HepG2 (cell line): ENCODE measurements around the gene LIG4. TPM values are rescaled to one million over a fixed set of nuclear protein-coding genes. Genes with fewer than 3 reads are reported as not detected.

Experiments
- ATAC-seq: fragments of 200-7000 bp; cut with Tn5 transposase; 3 replicates; pipeline ENCODE4 v1.9.1; 2020; ENCODE audit warnings: mild to moderate bottlenecking, moderate library complexity
- BruUV-seq: library from RNA; stranded (reverse); fragments of 400-500 nt; replicated peaks from 2 replicates; lab custom pipeline; 2021; lab: Mats Ljungman, UMichigan
- CTCF ChIA-PET: fragments of 300-600 bp; formaldehyde crosslinking; extraction: SDS; loops from one replicate; lab custom pipeline; 2021; ENCODE audit warnings: low total read pairs, inconsistent platforms, low intra/inter-chr PET ratio; lab: Yijun Ruan, JAX
- POLR2A ChIA-PET: fragments of 350-600 bp; sonication (Branson Sonifier 250); formaldehyde crosslinking; loops from one replicate; lab custom pipeline; 2020; ENCODE audit warnings: antibody characterized with exemption, inconsistent platforms; lab: Yijun Ruan, JAX
- DNase-seq: peaks from one replicate; pipeline ENCODE4 v3.0.0-alpha.2; 2015; ENCODE audit warnings: low spot score
- FAIRE-seq: peaks from 3 replicates; lab custom pipeline; 2011; peaks lifted over from hg19 to GRCh38; lab: Jason Lieb, UNC
- H2AFZ ChIP-seq: one replicate; pipeline ENCODE4 v1.6.1; 2011; ENCODE audit warnings: low read length, inconsistent platforms
- H3K27ac ChIP-seq: fragments of 300-600 bp; 3 replicates; pipeline ENCODE4 v1.8.0; 2011; ENCODE audit warnings: mixed run types, mild to moderate bottlenecking, mixed read lengths, low read length, inconsistent platforms; ENCODE audit not compliant: insufficient read depth; ENCODE audit errors: extremely low read length
- H3K27me3 ChIP-seq, 2 experiments: fragments of 200-600 bp in 1 of 2; 2 replicates in 1 of 2; 3 replicates in 1 of 2; pipeline versions ENCODE4 v1.6.0 to v1.8.0; 2011; ENCODE audit warnings: low read length in 2 of 2, mild to moderate bottlenecking in 2 of 2, moderate library complexity in 2 of 2, inconsistent platforms in 1 of 2; ENCODE audit not compliant: insufficient read depth in 2 of 2, control insufficient read depth in 1 of 2
- H3K36me3 ChIP-seq, 2 experiments: fragments of 200-600 bp in 1 of 2; replicated peaks in 1 of 2; 2 replicates in 1 of 2; 3 replicates in 1 of 2; pipeline versions ENCODE4 v1.5.1 to v1.8.0; 2011; ENCODE audit warnings: low read length in 2 of 2, inconsistent platforms in 1 of 2; ENCODE audit not compliant: insufficient read depth in 2 of 2, control insufficient read depth in 1 of 2
- H3K4me1 ChIP-seq: 2 replicates; pipeline ENCODE4 v1.5.1; 2012; ENCODE audit warnings: low read length, inconsistent platforms; ENCODE audit not compliant: insufficient read depth
- H3K4me2 ChIP-seq: 2 replicates; pipeline ENCODE4 v1.6.0; 2011; ENCODE audit warnings: low read depth, low read length, inconsistent platforms
- H3K4me3 ChIP-seq, 3 experiments: fragments of 200-600 bp in 1 of 3; sonication (generic), shearing (Covaris generic) in 1 of 3; replicated peaks in 1 of 3; 2 replicates each; pipeline ENCODE4 v1.5.1; 2011 to 2016; ENCODE audit warnings: low read length in 3 of 3, inconsistent platforms in 2 of 3, low read depth in 2 of 3, mild to moderate bottlenecking in 2 of 3, control low read depth in 1 of 3, mixed read lengths in 1 of 3; ENCODE audit not compliant: insufficient read depth in 1 of 3
- H3K79me2 ChIP-seq: one replicate; pipeline ENCODE4 v1.6.1; 2011; ENCODE audit warnings: low read length, inconsistent platforms; ENCODE audit not compliant: insufficient read depth
- H3K9ac ChIP-seq: 2 replicates; pipeline ENCODE4 v1.6.0; 2011; ENCODE audit warnings: mild to moderate bottlenecking, low read depth, low read length, inconsistent platforms; ENCODE audit not compliant: insufficient read depth
- H3K9me3 ChIP-seq: 2 replicates; pipeline ENCODE4 v1.5.1; 2012; ENCODE audit warnings: mild to moderate bottlenecking, low read length
- H4K20me1 ChIP-seq: 2 replicates; pipeline ENCODE4 v1.6.0; 2011; ENCODE audit warnings: inconsistent platforms, mild to moderate bottlenecking, low read length, moderate library complexity; ENCODE audit not compliant: insufficient read depth
- ARNT2 ChIP-seq: sonication (generic); formaldehyde crosslinking; IDR thresholded peaks from 2 replicates; pipeline ENCODE4 v1.8.0; 2022; ENCODE audit warnings: mild to moderate bottlenecking, low read depth, missing genetic modification reagents, moderate library complexity
- KDM5B ChIP-seq: sonication (generic); formaldehyde crosslinking; IDR thresholded peaks from 2 replicates; pipeline ENCODE4 v1.4.0; 2020; ENCODE audit warnings: missing genetic modification reagents, mild to moderate bottlenecking, borderline replicate concordance
- MAFF ChIP-seq: IDR thresholded peaks from 2 replicates; pipeline ENCODE4 v1.6.1; 2011; ENCODE audit warnings: low read depth, low read length, improper control_type of control experiment
- MAFK ChIP-seq, 2 experiments: IDR thresholded peaks in 1 of 2; conservative IDR thresholded peaks in 1 of 2; 2 replicates each; pipeline ENCODE4 v1.6.1; 2011; ENCODE audit warnings: improper control_type of control experiment in 2 of 2, low read length in 2 of 2
- MAZ ChIP-seq, 2 experiments: sonication (generic) in 1 of 2; formaldehyde crosslinking in 1 of 2; IDR thresholded peaks; 2 replicates each; pipeline versions ENCODE4 v1.5.0 to v1.6.1; 2012 to 2020; ENCODE audit warnings: low read depth in 2 of 2, mild to moderate bottlenecking in 2 of 2, borderline replicate concordance in 1 of 2, improper control_type of control experiment in 1 of 2, low read length in 1 of 2, missing genetic modification reagents in 1 of 2, moderate library complexity in 1 of 2
- PHF5A ChIP-seq: IDR thresholded peaks from one replicate; pipeline ENCODE4 v1.6.1; 2018; ENCODE audit warnings: low read depth, missing genetic modification reagents; ENCODE audit not compliant: unreplicated experiment
- ZNF232 ChIP-seq: sonication (generic); formaldehyde crosslinking; IDR thresholded peaks from 2 replicates; pipeline ENCODE4 v1.4.0; 2020; ENCODE audit warnings: missing genetic modification reagents, borderline replicate concordance
- ZNF331 ChIP-seq: sonication (generic); formaldehyde crosslinking; IDR thresholded peaks from 2 replicates; pipeline ENCODE4 v1.4.0; 2020; ENCODE audit warnings: missing genetic modification reagents
- WGBS: methylation state at CpG from one replicate; pipeline ENCODE4 v1.1.6; 2017; ENCODE audit warnings: low lambda C conversion rate; 5-methylcytosine and 5-hydroxymethylcytosine counted together
- in situ Hi-C: cut with HindIII; loops from 2 replicates; pipeline ENCODE4 v1.10.0; 2017; ENCODE audit warnings: low pct_unique_long_range_greater_than_20kb; ENCODE audit not compliant: extremely low pct_ligation_motif_present
- intact Hi-C: fragments of 100-400 bp; cut with micrococcal nuclease; formaldehyde crosslinking; loops from one replicate; pipeline ENCODE4 v1.10.0; 2022; ENCODE audit not compliant: unreplicated experiment
- polyA plus RNA-seq, 8 experiments: library from polyadenylated mRNA; depleted of rRNA in 3 of 8; stranded (reverse) in 7 of 8; unstranded in 1 of 8; fragments of >200 nt; fragmentation: Illumina TruSeq in 4 of 8; extraction: Trizol in 4 of 8; gene quantifications; 2 replicates each; pipeline versions ENCODE4 v1.2.1 to v1.2.3, GENCODE V29; 2011 to 2016; ENCODE audit warnings: low read depth in 4 of 8, missing spikeins in 1 of 8, mixed read lengths in 1 of 8; ENCODE audit not compliant: insufficient read depth in 1 of 8
- total RNA-seq, 5 experiments: library from RNA; depleted of rRNA; stranded (reverse); fragments of >200 nt; fragmentation: Illumina TruSeq; extraction: Trizol; gene quantifications; 2 replicates each; pipeline ENCODE4 v1.2.3, GENCODE V29; 2016; ENCODE audit warnings: low read depth in 1 of 5

LIG4 gene
- total and polyA plus RNA-seq, 2 of the 13 experiments (the other 11 are each of a cell fraction or from before 2014, with no cell fraction given): 4.0 to 4.5 TPM

GRCh38 chr13:108188260-108188659 is 27.1 kb downstream of the LIG4 start:
- no peak for FAIRE-seq
- Histone ChIP-seq H3K4me1 (no peaks in the 10 kb centered on the region), H2AFZ (no peak overlapping the region), H3K4me3 (no peak overlapping the region), H3K27ac (no peak overlapping the region), H3K79me2 (no peaks in the 10 kb centered on the region), H4K20me1 (no peaks in the 10 kb centered on the region), H3K9me3 (no peaks in the 10 kb centered on the region)
- 3% methylated on average over 2 of the region's 2 CpGs for WGBS
- no TSS peak for BruUV-seq
- DNase-seq: no peak
- in situ Hi-C loops: no loop called here
- ATAC-seq: no peak
- POLR2A ChIA-PET: no interaction called here
- TF ChIP-seq MAFF (peak; percentile 53; the same call in 1 of the 2 replicates), MAFK (conservative IDR thresholded peaks at IDR 0.05 in 1 of 2, IDR thresholded peaks at IDR 0.05 in 1 of 2; ENCODE audit: low read length in 2 of 2) (peak; percentile 29 to 63; a peak in 3 of 4 replicates), ZNF331 (no peak)
- TF ChIP-seq, all 625 proteins: peak for 2
- Histone ChIP-seq H3K9ac (no peak overlapping the region), H3K4me2 (no peak overlapping the region), H3K36me3 (no peaks in the 10 kb centered on the region), H3K27me3 (no peaks in the 10 kb centered on the region)
- CTCF ChIA-PET: no interaction called here
- intact Hi-C loops: no loop called here

DNA sequence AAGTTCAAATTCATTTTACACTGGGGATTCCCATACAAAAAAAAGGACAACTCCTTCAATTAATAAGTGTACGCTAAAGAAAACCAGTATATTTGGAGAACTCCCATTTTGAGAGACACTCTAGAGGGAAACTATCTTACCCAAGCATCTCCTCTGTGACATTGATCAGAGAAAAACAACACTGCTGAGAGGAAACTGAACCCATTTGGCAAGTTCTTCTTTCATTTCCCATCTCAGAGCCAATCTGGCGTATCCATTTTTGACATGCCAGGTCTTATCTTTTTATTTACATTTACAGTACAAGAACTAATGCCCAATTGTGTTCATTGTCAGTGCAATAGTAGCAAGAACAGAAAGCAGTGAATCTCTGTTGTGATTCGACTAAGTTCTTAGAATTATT is 30.1 kb downstream of the LIG4 start:
- H3K27me3 ChIP-seq: no peaks in the 10 kb centered on the region
- H4K20me1 ChIP-seq: no peaks in the 10 kb centered on the region
- no TSS peak for BruUV-seq
- ATAC-seq: no peak
- TF ChIP-seq PHF5A (CRISPR knock-in tag) (no peak), ARNT2 (no peak), MAZ (IDR thresholded peaks at IDR 0.05; ENCODE audit: borderline replicate concordance, low read depth, low read length) (no peak), MAZ (CRISPR knock-in tag; IDR thresholded peaks at IDR 0.05; ENCODE audit: low read depth) (no peak), ZNF232 (no peak), KDM5B (CRISPR knock-in tag) (no peak)
- TF ChIP-seq, all 625 proteins: peak for 0
- no peaks in the 10 kb centered on the region for H3K9me3 ChIP-seq
- ChIA-PET POLR2A (no interaction called here), CTCF (no interaction called here)
- DNase-seq (no peak), FAIRE-seq (no peak)
- intact Hi-C loops (no loop called here), in situ Hi-C loops (no loop called here)
- H3K4me3 ChIP-seq: no peak overlapping the region
- H3K79me2 ChIP-seq: no peaks in the 10 kb centered on the region
- WGBS: 17% methylated on average over 3 of the region's 3 CpGs
- no peak overlapping the region for H3K4me2 ChIP-seq
- no peak overlapping the region for H3K9ac ChIP-seq
- H2AFZ ChIP-seq: no peak overlapping the region
- no peaks in the 10 kb centered on the region for H3K4me1 ChIP-seq
- H3K36me3 ChIP-seq: no peaks in the 10 kb centered on the region
- no peak overlapping the region for H3K27ac ChIP-seq
